H1 (cell line): ENCODE results near the gene FLNC. TPM values are rescaled to one million over a fixed set of nuclear protein-coding genes. Genes with fewer than 3 reads are reported as not detected.

ENCODE experiments used
- CTCF ChIA-PET: fragments of 300-600 bp; sonication (Branson Sonifier 250); formaldehyde crosslinking; loops from one replicate; lab custom pipeline; 2021; ENCODE audit not compliant: partially characterized antibody; lab: Charles Lee
- POLR2A ChIA-PET: fragments of 300-600 bp; sonication (Branson Sonifier 250); formaldehyde crosslinking; loops from one replicate; lab custom pipeline; 2021; ENCODE audit warnings: inconsistent platforms; ENCODE audit not compliant: partially characterized antibody; lab: Charles Lee
- DNase-seq, 2 experiments: peaks; one replicate each; pipeline versions ENCODE4 v3.0.0 to v3.0.0-alpha.2; 2010 to 2022; ENCODE audit warnings: low spot score in 2 of 2, low read depth in 1 of 2, mixed read lengths in 1 of 2
- FAIRE-seq: peaks from 2 replicates; lab custom pipeline; 2011; peaks lifted over from hg19 to GRCh38; lab: Jason Lieb, UNC
- H2AFZ ChIP-seq: 2 replicates; pipeline ENCODE4 v1.8.1; 2012; ENCODE audit warnings: low read length, inconsistent platforms
- H2AK5ac ChIP-seq: 2 replicates; pipeline ENCODE4 v1.6.1; 2013; ENCODE audit warnings: low read depth, low read length
- H2BK120ac ChIP-seq: replicated peaks from 2 replicates; pipeline ENCODE3; 2013; ENCODE audit warnings: low read depth, low read length, inconsistent platforms
- H2BK12ac ChIP-seq: 2 replicates; pipeline ENCODE4 v1.6.1; 2013; ENCODE audit warnings: low read depth, low read length
- H2BK15ac ChIP-seq: 2 replicates; pipeline ENCODE4 v1.6.1; 2013; ENCODE audit warnings: low read length
- H2BK20ac ChIP-seq: 2 replicates; pipeline ENCODE4 v1.6.1; 2013; ENCODE audit warnings: low read length
- H2BK5ac ChIP-seq: 2 replicates; pipeline ENCODE4 v1.6.1; 2013; ENCODE audit warnings: low read depth, low read length
- H3K14ac ChIP-seq: 2 replicates; pipeline ENCODE4 v1.6.1; 2013; ENCODE audit warnings: inconsistent platforms; ENCODE audit not compliant: insufficient read length
- H3K18ac ChIP-seq: 2 replicates; pipeline ENCODE4 v1.6.1; 2013; ENCODE audit warnings: low read length; ENCODE audit errors: extremely low read depth
- H3K23ac ChIP-seq: 2 replicates; pipeline ENCODE4 v1.6.1; 2013; ENCODE audit warnings: inconsistent platforms; ENCODE audit not compliant: insufficient read length
- H3K23me2 ChIP-seq: 2 replicates; pipeline ENCODE4 v1.6.1; 2013; ENCODE audit warnings: low read depth, low read length
- H3K27ac ChIP-seq: 2 replicates; pipeline ENCODE4 v1.6.1; 2011; ENCODE audit warnings: low read depth, low read length, inconsistent platforms
- H3K27me3 ChIP-seq, 4 experiments: replicated peaks in 1 of 4; 1 replicate in 1 of 4; 2 replicates in 3 of 4; pipeline versions ENCODE4 v1.6.1 to v1.8.1; 2011 to 2013; ENCODE audit warnings: low read length in 3 of 4, mild to moderate bottlenecking in 3 of 4, inconsistent platforms in 2 of 4, mixed read lengths in 2 of 4, moderate library complexity in 1 of 4; ENCODE audit not compliant: control insufficient read depth in 3 of 4, insufficient read depth in 3 of 4; ENCODE audit errors: extremely low read depth in 1 of 4
- H3K36me3 ChIP-seq, 4 experiments: 2 replicates each; pipeline versions ENCODE4 v1.6.1 to v1.8.1; 2011 to 2013; ENCODE audit warnings: mild to moderate bottlenecking in 4 of 4, low read length in 3 of 4, moderate library complexity in 2 of 4, control low read depth in 1 of 4, inconsistent platforms in 1 of 4; ENCODE audit not compliant: insufficient read depth in 4 of 4, control insufficient read depth in 2 of 4
- H3K4ac ChIP-seq: replicated peaks from 2 replicates; pipeline ENCODE3; 2013; ENCODE audit warnings: low read length, low read depth, mixed read lengths, inconsistent platforms; ENCODE audit not compliant: insufficient read length
- H3K4me1 ChIP-seq, 4 experiments: replicated peaks in 1 of 4; 1 replicate in 1 of 4; 2 replicates in 3 of 4; pipeline versions ENCODE4 v1.6.1 to v1.8.1; 2011 to 2013; ENCODE audit warnings: low read length in 3 of 4, inconsistent platforms in 2 of 4, mixed read lengths in 1 of 4; ENCODE audit not compliant: insufficient read depth in 4 of 4, control insufficient read depth in 3 of 4
- H3K4me2 ChIP-seq, 2 experiments: 2 replicates each; pipeline versions ENCODE4 v1.6.1 to v1.8.1; 2011 to 2013; ENCODE audit warnings: low read depth in 2 of 2, low read length in 2 of 2, control low read depth in 1 of 2, inconsistent platforms in 1 of 2, mild to moderate bottlenecking in 1 of 2; ENCODE audit not compliant: insufficient read depth in 1 of 2
- H3K4me3 ChIP-seq, 4 experiments: fragments of 200-600, 300-600 bp in 1 of 4; sonication (generic), shearing (Covaris generic), sonication (Bioruptor Twin) in 1 of 4; 2 replicates each; pipeline versions ENCODE4 v1.5.1 to v1.8.1; 2011 to 2016; ENCODE audit warnings: low read length in 4 of 4, low read depth in 3 of 4, control low read depth in 2 of 4, inconsistent platforms in 2 of 4, mild to moderate bottlenecking in 2 of 4, mixed read lengths in 1 of 4, moderate library complexity in 1 of 4; ENCODE audit not compliant: insufficient read depth in 2 of 4; ENCODE audit errors: extremely low read depth in 1 of 4
- H3K56ac ChIP-seq: replicated peaks from 2 replicates; pipeline ENCODE3; 2013; ENCODE audit warnings: low read depth, mild to moderate bottlenecking, mixed read lengths, low read length, inconsistent platforms; ENCODE audit not compliant: insufficient read length
- H3K79me1 ChIP-seq: 2 replicates; pipeline ENCODE4 v1.6.1; 2013; ENCODE audit warnings: low read depth, low read length, control low read depth
- H3K79me2 ChIP-seq, 2 experiments: 2 replicates each; pipeline versions ENCODE4 v1.6.1 to v1.8.1; 2012 to 2013; ENCODE audit warnings: low read length in 2 of 2, mild to moderate bottlenecking in 2 of 2, inconsistent platforms in 1 of 2; ENCODE audit not compliant: insufficient read depth in 2 of 2, control insufficient read depth in 1 of 2
- H3K9ac ChIP-seq, 4 experiments: replicated peaks in 1 of 4; 1 replicate in 1 of 4; 2 replicates in 3 of 4; pipeline versions ENCODE4 v1.6.1 to v1.8.1; 2011 to 2013; ENCODE audit warnings: low read depth in 3 of 4, low read length in 3 of 4, control low read depth in 2 of 4, mild to moderate bottlenecking in 2 of 4, moderate library complexity in 2 of 4, inconsistent platforms in 1 of 4; ENCODE audit errors: extremely low read depth in 1 of 4
- H3K9me3 ChIP-seq, 2 experiments: 2 replicates each; pipeline versions ENCODE4 v1.6.1 to v1.8.1; 2012 to 2013; ENCODE audit warnings: mild to moderate bottlenecking in 2 of 2, moderate library complexity in 2 of 2, control low read depth in 1 of 2, inconsistent platforms in 1 of 2, low read depth in 1 of 2, low read length in 1 of 2, mixed read lengths in 1 of 2; ENCODE audit not compliant: insufficient read depth in 2 of 2
- H4K20me1 ChIP-seq, 2 experiments: replicated peaks in 1 of 2; 2 replicates each; pipeline versions ENCODE3 to v1.8.1; 2011 to 2013; ENCODE audit warnings: inconsistent platforms in 2 of 2, low read length in 2 of 2, mild to moderate bottlenecking in 1 of 2; ENCODE audit not compliant: insufficient read depth in 2 of 2, control insufficient read depth in 1 of 2
- H4K5ac ChIP-seq: 2 replicates; pipeline ENCODE4 v1.6.1; 2013; ENCODE audit warnings: low read length, low read depth, mixed read lengths, inconsistent platforms; ENCODE audit not compliant: insufficient read length
- H4K8ac ChIP-seq: 2 replicates; pipeline ENCODE4 v1.8.0; 2013; ENCODE audit warnings: mild to moderate bottlenecking, moderate library complexity, low read length, inconsistent platforms; ENCODE audit not compliant: insufficient read depth; ENCODE audit errors: extremely low read depth
- H4K91ac ChIP-seq: replicated peaks from 2 replicates; pipeline ENCODE3; 2013; ENCODE audit warnings: low read length, mixed read lengths, inconsistent platforms; ENCODE audit not compliant: insufficient read length
- BRCA1 ChIP-seq: IDR thresholded peaks from 2 replicates; pipeline ENCODE4 v1.6.1; 2012; ENCODE audit warnings: low read depth, low read length, improper control_type of control experiment
- EZH2 ChIP-seq: fragments of 200-600 bp; sonication (generic); IDR thresholded peaks from 2 replicates; pipeline ENCODE4 v1.7.1; 2012; ENCODE audit warnings: low read depth, mild to moderate bottlenecking, moderate library complexity, low read length, inconsistent platforms; ENCODE audit not compliant: severe bottlenecking
- GTF2F1 ChIP-seq: IDR thresholded peaks from 2 replicates; pipeline ENCODE4 v1.6.1; 2012; ENCODE audit warnings: low read depth, low read length, improper control_type of control experiment, borderline replicate concordance
- HDAC2 ChIP-seq, 2 experiments: fragments of 300-600 bp in 1 of 2; sonication (generic) in 1 of 2; IDR thresholded peaks; 2 replicates each; pipeline ENCODE4 v1.6.1; 2011 to 2012; ENCODE audit warnings: low read depth in 2 of 2, low read length in 2 of 2, mild to moderate bottlenecking in 2 of 2, moderate library complexity in 2 of 2, borderline replicate concordance in 1 of 2, inconsistent platforms in 1 of 2
- PHF8 ChIP-seq: fragments of 200-600 bp; sonication (generic); conservative IDR thresholded peaks from 2 replicates; pipeline ENCODE4 v1.7.1; 2012; ENCODE audit warnings: low read depth, mild to moderate bottlenecking, inconsistent platforms, low read length, moderate library complexity
- SP1 ChIP-seq: IDR thresholded peaks from 2 replicates; pipeline ENCODE4 v1.6.1; 2011; ENCODE audit warnings: low read depth, low read length
- YY1 ChIP-seq: IDR thresholded peaks from 2 replicates; pipeline ENCODE4 v1.6.1; 2011; ENCODE audit warnings: low read depth, mild to moderate bottlenecking, low read length
- ZNF274 ChIP-seq: IDR thresholded peaks from 2 replicates; pipeline ENCODE4 v1.7.0; 2012; ENCODE audit warnings: low read length, borderline replicate concordance; ENCODE audit errors: extremely low read depth
- WGBS, 2 experiments: shearing (Covaris generic) in 1 of 2; methylation state at CpG; one replicate each; pipeline versions ENCODE4 v1.1.6 to v1.1.7; 2013 to 2015; ENCODE audit warnings: low lambda C conversion rate in 2 of 2, mixed read lengths in 2 of 2, inconsistent platforms in 1 of 2, low coverage in 1 of 2, missing lambda C conversion rate in 1 of 2; ENCODE audit not compliant: insufficient replicate concordance in 2 of 2, insufficient coverage in 1 of 2, insufficient read length in 1 of 2; ENCODE audit errors: extremely low coverage in 1 of 2, missing lambda C conversion rate in 1 of 2; 5-methylcytosine and 5-hydroxymethylcytosine counted together
- polyA plus RNA-seq, 7 experiments: library from polyadenylated mRNA; depleted of rRNA in 3 of 7; stranded (reverse) in 5 of 7; unstranded in 2 of 7; fragments of >200 nt in 5 of 7; fragments of 200-250 nt in 2 of 7; gene quantifications; 1 replicate in 5 of 7; 2 replicates in 1 of 7; 4 replicates in 1 of 7; pipeline versions ENCODE4 v1.2.1 to v1.2.3, GENCODE V29; 2011 to 2013; ENCODE audit warnings: missing spikeins in 2 of 7, mixed read lengths in 2 of 7
- total RNA-seq: library from RNA; stranded (reverse); fragmentation: NEBNext Ultra II Directional; extraction: Animal tissue kit (Norgen Biotek cat#: 25700); gene quantifications from 2 replicates; pipeline ENCODE4 v1.2.1, GENCODE V29; 2021
- TF ChIP-seq, protein P1 (sequence below): IDR thresholded peaks from 2 replicates; pipeline ENCODE4 v1.6.1; 2012; ENCODE audit warnings: low read length, inconsistent platforms

The FLNC gene
- total and polyA plus RNA-seq, 2 of the 8 experiments (the other 6 are each of a cell fraction or from before 2014, with no cell fraction given), result 1.9 to 10.7 TPM

DNA sequence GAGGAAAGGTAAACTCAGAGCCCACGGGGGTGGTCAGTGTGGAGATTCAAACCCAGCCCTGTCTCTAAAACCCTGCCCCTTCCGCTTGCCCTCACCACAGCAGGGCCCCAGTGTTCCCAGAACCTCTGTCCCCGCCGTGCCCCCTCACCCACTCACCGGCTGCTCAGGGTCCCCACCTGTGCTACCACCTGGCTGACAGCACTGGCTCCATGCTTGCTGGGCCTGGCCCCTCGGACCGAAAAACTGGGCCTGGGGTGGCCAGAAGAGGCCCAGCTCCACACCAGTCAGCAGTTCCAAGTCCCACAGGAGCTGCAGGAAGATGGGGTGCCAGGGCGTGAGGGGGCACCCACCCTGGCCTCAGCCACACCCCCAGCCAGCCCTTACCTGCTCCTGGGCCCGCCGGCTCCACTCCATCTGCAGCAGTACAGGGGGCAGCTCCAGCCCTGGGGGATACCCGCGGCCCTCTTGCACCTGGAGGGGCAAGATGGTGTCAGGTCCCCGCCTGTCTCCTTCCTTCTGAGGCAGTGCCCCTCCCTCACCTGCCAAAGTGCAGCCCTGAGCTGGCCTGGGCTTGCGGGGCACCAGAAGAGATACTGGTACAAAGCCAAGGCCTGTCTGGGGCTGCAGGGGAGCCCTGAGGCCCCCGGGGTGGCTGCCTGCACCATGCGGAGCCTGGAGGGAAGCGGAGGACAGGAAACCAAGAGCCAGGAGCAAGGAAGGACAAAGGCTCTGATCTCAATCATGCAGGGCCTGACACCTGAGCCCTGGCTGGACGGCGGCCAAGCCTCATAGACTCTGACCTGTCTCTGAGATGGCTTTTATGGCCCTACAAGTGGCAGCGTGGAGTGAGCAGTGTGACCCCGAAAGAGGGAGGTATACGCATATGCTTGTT lies 44.2 kb downstream of the FLNC start:
- peaks cover 0 to 7% (median 3%) of the 10 kb centered on the region in 4 experiments; a peak in 4 of 7 replicates for H3K4me1 ChIP-seq
- TF ChIP-seq EZH2 (no peak), YY1 (no peak), ZNF274 (no peak), GTF2F1 (no peak), SP1 (no peak), PHF8 (no peak), HDAC2 (IDR thresholded peaks at IDR 0.05; ENCODE audit: borderline replicate concordance in 1 of 2, low read depth in 2 of 2, low read length in 2 of 2) (no peak), BRCA1 (no peak)
- TF ChIP-seq, protein P1, sequence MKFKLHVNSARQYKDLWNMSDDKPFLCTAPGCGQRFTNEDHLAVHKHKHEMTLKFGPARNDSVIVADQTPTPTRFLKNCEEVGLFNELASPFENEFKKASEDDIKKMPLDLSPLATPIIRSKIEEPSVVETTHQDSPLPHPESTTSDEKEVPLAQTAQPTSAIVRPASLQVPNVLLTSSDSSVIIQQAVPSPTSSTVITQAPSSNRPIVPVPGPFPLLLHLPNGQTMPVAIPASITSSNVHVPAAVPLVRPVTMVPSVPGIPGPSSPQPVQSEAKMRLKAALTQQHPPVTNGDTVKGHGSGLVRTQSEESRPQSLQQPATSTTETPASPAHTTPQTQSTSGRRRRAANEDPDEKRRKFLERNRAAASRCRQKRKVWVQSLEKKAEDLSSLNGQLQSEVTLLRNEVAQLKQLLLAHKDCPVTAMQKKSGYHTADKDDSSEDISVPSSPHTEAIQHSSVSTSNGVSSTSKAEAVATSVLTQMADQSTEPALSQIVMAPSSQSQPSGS, result no peak

More for the DNA sequence above, 44.2 kb downstream of the FLNC start:
- H3K14ac ChIP-seq, result no peak overlapping the region
- no peak overlapping the region for H2BK5ac ChIP-seq
- H3K4me2 ChIP-seq, result no peak overlapping the region
- ChIA-PET CTCF (interaction anchor here (0.6 to 7.2 kb wide), 8 partner anchors 8 to 895 kb away, joined by 3 to 68 read pairs (median 4); partner anchors contain the start of gene ATP6V1F), POLR2A (interaction anchor here (0.9 to 1.6 kb wide), 2 partner anchors 11 to 43 kb away, joined by 4 to 5 read pairs; partner anchors contain the start of gene ATP6V1F)
- H2AK5ac ChIP-seq, result no peak overlapping the region
- H3K9me3 ChIP-seq, result no peaks in the 10 kb centered on the region
- peak overlapping the region; percentile 23 for H3K4ac ChIP-seq
- H3K4me3 ChIP-seq, result no peak overlapping the region
- no peak overlapping the region for H3K23ac ChIP-seq
- H4K91ac ChIP-seq, result no peak overlapping the region
- H2AFZ ChIP-seq, result no peak overlapping the region
- H2BK15ac ChIP-seq, result no peak overlapping the region
- peaks cover 5 to 25% (median 20%) of the 10 kb centered on the region in 4 experiments for H3K27me3 ChIP-seq
- H3K23me2 ChIP-seq, result peaks cover 5% of the 10 kb centered on the region; the same call in 1 of the 2 replicates
- H2BK20ac ChIP-seq, result no peak overlapping the region
- no peak for DNase-seq
- H3K9ac ChIP-seq, result no peak overlapping the region
- H4K20me1 ChIP-seq, result no peaks in the 10 kb centered on the region
- H3K79me1 ChIP-seq, result no peaks in the 10 kb centered on the region; the same call in 1 of the 2 replicates
- no peak overlapping the region for H3K56ac ChIP-seq
- no peaks in the 10 kb centered on the region for H3K79me2 ChIP-seq
- H3K36me3 ChIP-seq, result no peaks in the 10 kb centered on the region
- FAIRE-seq, result no peak
- H4K8ac ChIP-seq, result peak overlapping the region; percentile 83
- H4K5ac ChIP-seq, result no peak overlapping the region
- 91% methylated on average over 21 of the region's 22 CpGs; no CpG with 5 or more reads in 1 of the 2 experiments for WGBS, 2 experiments
- H3K27ac ChIP-seq, result no peak overlapping the region
- H2BK12ac ChIP-seq, result 0 out of 2 replicates have a peak overlapping the region, but pooled peaks have one; percentile 50
- H3K18ac ChIP-seq, result no peak overlapping the region
- no peak overlapping the region for H2BK120ac ChIP-seq
